GM13977 (cell line): ENCODE results near the gene CEP170B.

Experiments
- DNase-seq: peaks from one replicate; pipeline ENCODE4 v3.0.0; 2012; ENCODE audit warnings: low spot score
- in situ Hi-C: fragments of 300-500 bp; cut with MboI; formaldehyde crosslinking; loops from one replicate; pipeline ENCODE4 v1.12.0; 2022; ENCODE audit warnings: low sequenced_read_pairs, low pct_unique_long_range_greater_than_20kb, mixed read lengths, inconsistent platforms; ENCODE audit not compliant: unreplicated experiment
- TF ChIP-seq, protein P1 (sequence below): IDR thresholded peaks from 2 replicates; pipeline ENCODE4 v1.5.1; 2012; ENCODE audit warnings: mild to moderate bottlenecking, control low read depth; ENCODE audit not compliant: insufficient read depth; ENCODE audit errors: extremely low read depth, missing control alignments

The CEP170B gene

DNA sequence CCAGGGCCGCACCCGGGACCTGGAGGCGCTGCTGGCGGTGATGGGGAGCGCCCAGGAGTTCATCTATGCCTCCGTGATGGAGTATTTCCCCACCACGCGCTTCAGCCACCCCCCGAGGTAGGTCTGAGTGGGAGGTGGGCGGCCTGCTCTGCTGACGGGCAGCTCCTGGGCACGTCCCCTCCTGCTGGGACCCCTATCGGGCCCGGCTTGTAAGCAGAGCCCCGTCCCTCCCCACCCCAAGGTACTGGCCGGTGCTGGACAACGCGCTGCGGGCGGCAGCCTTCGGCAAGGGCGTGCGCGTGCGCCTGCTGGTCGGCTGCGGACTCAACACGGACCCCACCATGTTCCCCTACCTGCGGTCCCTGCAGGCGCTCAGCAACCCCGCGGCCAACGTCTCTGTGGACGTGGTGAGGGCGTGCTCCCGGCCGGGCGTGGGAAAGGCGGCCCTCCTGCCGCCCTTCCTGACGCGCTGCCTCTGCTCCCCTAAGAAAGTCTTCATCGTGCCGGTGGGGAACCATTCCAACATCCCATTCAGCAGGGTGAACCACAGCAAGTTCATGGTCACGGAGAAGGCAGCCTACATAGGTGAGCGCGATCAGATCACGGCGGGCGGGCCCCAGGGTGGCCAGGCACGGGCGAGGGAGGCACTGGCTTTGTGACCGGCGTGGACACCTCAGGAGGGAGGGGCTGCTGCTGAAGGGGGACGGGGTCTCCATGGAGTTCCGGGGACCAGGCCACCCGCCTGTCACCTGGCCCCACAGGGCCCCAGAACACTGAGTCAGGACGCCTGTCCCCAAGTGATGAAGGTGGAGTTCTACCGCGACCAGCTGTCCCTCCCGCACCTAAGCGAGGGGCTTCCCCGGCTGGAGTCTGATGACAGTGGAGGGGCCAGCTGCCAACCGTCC is 67.0 kb downstream of the CEP170B start:
- in situ Hi-C loops = no loop called here
- peak; percentile 29 for DNase-seq
- TF ChIP-seq, protein P1, sequence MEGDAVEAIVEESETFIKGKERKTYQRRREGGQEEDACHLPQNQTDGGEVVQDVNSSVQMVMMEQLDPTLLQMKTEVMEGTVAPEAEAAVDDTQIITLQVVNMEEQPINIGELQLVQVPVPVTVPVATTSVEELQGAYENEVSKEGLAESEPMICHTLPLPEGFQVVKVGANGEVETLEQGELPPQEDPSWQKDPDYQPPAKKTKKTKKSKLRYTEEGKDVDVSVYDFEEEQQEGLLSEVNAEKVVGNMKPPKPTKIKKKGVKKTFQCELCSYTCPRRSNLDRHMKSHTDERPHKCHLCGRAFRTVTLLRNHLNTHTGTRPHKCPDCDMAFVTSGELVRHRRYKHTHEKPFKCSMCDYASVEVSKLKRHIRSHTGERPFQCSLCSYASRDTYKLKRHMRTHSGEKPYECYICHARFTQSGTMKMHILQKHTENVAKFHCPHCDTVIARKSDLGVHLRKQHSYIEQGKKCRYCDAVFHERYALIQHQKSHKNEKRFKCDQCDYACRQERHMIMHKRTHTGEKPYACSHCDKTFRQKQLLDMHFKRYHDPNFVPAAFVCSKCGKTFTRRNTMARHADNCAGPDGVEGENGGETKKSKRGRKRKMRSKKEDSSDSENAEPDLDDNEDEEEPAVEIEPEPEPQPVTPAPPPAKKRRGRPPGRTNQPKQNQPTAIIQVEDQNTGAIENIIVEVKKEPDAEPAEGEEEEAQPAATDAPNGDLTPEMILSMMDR = no peak

DNA sequence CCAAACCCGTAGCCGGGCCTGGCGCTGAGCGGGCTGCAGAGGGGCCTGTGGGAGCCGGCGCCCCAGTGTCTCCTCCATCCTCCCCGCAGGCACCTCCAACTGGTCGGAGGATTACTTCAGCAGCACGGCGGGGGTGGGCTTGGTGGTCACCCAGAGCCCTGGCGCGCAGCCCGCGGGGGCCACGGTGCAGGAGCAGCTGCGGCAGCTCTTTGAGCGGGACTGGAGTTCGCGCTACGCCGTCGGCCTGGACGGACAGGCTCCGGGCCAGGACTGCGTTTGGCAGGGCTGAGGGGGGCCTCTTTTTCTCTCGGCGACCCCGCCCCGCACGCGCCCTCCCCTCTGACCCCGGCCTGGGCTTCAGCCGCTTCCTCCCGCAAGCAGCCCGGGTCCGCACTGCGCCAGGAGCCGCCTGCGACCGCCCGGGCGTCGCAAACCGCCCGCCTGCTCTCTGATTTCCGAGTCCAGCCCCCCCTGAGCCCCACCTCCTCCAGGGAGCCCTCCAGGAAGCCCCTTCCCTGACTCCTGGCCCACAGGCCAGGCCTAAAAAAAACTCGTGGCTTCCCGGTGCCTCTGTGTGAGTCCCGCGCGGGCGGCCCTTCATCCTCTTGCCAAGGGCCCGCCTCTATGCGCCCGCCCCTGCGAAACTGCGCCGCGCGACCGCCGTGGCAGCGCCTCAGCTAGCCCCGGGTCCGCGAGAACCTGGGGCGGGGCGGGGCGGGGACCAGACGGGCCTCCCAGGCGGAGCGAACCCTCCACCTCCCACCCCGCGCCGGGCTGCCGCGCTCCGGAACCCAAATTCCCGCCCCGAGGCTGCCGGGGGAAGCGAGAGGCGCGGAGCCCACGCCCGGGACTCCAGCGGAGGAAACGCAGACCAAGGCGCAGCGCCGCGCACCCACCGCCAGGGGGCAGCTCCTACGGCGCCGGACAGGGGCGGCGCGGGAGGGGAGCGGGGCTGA is 67.9 kb downstream of the CEP170B start:
- in situ Hi-C loops = no loop called here
- peak; percentile 96 for DNase-seq
- TF ChIP-seq, protein P1 = peak; percentile 94

GRCh38 chr14:104933746-104934733 is 69.0 kb downstream of the CEP170B start:
- in situ Hi-C loops = no loop called here
- DNase-seq = peak; percentile 23
- TF ChIP-seq, protein P1 = no peak

GRCh38 chr14:104935026-104935650 is 70.1 kb downstream of the CEP170B start:
- in situ Hi-C loops = no loop called here
- DNase-seq = no peak
- TF ChIP-seq, protein P1 = no peak

GRCh38 chr14:104935955-104936354 is 70.9 kb downstream of the CEP170B start:
- in situ Hi-C loops = no loop called here
- TF ChIP-seq, protein P1 = no peak
- DNase-seq = no peak
